ENCODE results near the gene ALDH1A1.

DNA sequence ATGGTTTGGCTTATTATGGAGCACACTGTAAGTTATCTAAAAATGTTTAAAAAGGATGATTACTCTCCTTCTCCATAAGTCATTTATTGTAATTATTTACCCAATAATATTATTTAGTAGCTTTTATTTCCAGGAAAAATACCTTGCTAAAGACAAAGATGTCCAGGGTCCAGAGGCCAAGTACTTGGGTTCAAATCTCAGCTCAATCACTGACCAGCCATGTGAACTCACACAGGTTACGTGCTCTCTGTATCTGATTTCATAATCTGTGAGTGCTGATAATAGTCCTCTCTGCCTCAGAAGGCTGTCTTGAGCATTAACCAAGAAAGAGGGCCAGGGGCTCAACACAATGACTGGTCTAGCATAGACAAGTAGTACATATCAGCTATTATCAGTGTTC lies 27.0 kb downstream of the ALDH1A1 start:
- TF ChIP-seq, protein P1, sequence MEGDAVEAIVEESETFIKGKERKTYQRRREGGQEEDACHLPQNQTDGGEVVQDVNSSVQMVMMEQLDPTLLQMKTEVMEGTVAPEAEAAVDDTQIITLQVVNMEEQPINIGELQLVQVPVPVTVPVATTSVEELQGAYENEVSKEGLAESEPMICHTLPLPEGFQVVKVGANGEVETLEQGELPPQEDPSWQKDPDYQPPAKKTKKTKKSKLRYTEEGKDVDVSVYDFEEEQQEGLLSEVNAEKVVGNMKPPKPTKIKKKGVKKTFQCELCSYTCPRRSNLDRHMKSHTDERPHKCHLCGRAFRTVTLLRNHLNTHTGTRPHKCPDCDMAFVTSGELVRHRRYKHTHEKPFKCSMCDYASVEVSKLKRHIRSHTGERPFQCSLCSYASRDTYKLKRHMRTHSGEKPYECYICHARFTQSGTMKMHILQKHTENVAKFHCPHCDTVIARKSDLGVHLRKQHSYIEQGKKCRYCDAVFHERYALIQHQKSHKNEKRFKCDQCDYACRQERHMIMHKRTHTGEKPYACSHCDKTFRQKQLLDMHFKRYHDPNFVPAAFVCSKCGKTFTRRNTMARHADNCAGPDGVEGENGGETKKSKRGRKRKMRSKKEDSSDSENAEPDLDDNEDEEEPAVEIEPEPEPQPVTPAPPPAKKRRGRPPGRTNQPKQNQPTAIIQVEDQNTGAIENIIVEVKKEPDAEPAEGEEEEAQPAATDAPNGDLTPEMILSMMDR (tag by site-specific recombination; IDR thresholded peaks at IDR 0.05): no peak
- TF ChIP-seq YY1 (tag by site-specific recombination; IDR thresholded peaks at IDR 0.05): no peak
- TF ChIP-seq, protein P2, sequence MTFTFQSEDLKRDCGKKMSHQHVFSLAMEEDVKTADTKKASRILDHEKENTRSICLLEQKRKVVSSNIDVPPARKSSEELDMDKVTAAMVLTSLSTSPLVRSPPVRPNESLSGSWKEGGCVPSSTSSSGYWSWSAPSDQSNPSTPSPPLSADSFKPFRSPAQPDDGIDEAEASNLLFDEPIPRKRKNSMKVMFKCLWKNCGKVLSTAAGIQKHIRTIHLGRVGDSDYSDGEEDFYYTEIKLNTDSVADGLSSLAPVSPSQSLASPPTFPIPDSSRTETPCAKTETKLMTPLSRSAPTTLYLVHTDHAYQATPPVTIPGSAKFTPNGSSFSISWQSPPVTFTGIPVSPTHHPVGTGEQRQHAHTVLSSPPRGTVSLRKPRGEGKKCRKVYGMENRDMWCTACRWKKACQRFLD (tag by site-specific recombination; IDR thresholded peaks at IDR 0.05): no peak
- TF ChIP-seq ZNF776 (tag by site-specific recombination; IDR thresholded peaks at IDR 0.05; ENCODE audit: borderline replicate concordance): no peak
- TF ChIP-seq, protein P3, sequence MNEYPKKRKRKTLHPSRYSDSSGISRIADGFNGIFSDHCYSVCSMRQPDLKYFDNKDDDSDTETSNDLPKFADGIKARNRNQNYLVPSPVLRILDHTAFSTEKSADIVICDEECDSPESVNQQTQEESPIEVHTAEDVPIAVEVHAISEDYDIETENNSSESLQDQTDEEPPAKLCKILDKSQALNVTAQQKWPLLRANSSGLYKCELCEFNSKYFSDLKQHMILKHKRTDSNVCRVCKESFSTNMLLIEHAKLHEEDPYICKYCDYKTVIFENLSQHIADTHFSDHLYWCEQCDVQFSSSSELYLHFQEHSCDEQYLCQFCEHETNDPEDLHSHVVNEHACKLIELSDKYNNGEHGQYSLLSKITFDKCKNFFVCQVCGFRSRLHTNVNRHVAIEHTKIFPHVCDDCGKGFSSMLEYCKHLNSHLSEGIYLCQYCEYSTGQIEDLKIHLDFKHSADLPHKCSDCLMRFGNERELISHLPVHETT (tag by site-specific recombination; IDR thresholded peaks at IDR 0.05): no peak
- TF ChIP-seq REST (tag by site-specific recombination; IDR thresholded peaks at IDR 0.05): no peak
- no peak for TF ChIP-seq ZFP3 (tag by site-specific recombination; IDR thresholded peaks at IDR 0.05; ENCODE audit: low read depth)
- TF ChIP-seq ZBTB21 (tag by site-specific recombination; IDR thresholded peaks at IDR 0.05): no peak

Data from HEK293 (cell line).